ENCODE measurements around the gene STRAP.
"Not testable (repeated sequence)": the region's sequence is repeated elsewhere in the genome, so short reads cannot be mapped to it uniquely, and the experiment has no call there.

The STRAP gene

DNA sequence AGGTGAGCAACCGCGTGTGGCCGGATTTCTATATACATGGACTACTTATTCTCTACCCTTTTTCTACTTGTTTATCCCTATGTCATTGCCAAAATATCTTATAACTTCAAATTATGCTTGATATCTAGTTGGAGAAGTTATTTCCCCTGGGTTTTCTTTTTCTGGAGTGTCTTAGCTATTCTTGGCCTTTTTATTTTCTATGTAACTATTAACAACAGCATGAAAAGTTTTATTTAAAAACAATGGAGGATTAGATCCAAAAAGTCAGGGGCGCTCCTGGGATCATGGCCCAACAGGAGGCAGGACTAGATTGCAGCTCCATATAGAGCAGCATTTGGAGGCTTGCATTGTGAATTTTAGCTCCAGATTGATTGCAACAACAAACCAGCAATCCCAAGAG, 8.6 kb upstream of the STRAP start:
- no peak for DNase-seq (ENCODE audit: low spot score)

DNA sequence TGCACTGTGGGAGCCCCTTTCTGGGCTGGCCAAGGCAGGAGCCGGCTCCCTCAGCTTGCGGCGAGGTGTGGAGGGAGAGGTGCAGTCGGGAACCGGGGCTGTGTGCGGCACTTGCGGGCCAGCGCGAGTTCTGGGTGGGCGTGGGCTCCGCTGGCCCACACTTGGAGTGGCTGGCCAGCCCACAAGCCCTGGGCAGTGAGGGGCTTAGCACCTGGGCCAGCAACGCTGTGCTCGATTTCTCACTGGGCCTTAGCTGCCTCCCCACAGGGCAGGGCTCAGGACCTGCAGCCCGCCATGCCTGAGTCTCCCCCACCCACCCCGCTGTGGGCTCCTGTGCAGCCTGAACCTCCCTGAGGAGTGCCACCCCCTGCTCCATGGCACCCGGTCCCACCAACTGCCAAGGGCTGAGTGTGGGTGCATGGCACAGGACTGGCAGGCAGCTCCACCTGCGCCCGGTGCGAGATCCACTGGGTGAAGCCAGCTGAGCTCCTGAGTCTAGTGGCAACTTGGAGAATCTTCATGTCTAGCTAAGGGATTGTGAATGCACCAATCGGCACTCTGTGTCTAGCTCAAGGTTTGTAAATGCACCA, 7.5 kb upstream of the STRAP start:
- not testable (repeated sequence) for DNase-seq (ENCODE audit: low spot score)

DNA sequence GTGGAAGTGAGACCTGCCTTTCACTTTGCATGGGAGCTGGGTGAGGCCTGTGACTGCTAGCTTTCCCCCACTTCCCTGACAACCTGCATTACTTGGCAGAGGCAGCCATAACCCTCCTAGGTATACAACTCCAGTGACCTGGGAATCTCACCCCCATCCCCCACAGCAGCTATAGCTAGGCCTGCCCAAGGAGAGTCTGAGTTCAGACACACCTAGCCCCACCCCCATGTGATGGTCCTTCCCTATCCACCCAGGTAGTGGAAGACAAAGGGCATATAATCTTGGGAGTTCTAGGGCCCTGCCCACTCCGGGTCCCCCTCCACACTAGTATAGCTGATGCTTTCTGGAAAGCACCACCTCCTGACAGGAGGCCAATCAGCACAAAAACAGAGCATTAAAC, 6.3 kb upstream of the STRAP start:
- DNase-seq (ENCODE audit: low spot score): no peak

DNA sequence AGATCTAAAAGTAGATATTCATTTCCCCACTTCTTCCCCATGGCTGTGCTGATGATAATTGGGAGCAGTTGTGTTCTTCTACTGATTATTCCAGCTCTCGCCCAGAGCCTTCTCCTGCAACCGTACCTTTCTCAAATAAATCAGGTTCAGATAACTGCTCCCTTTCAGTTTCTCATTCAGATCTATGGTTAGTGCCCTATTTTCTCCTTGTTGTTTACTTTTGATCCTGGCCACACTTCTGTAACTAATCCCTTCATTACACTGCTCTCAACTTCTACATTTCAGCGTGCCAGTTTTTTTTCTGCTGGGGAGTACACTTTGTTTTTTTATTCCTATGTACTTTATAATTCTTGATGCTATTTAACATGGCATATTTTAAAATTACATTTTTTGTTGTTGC, 2.8 kb upstream of the STRAP start:
- no peak for DNase-seq (ENCODE audit: low spot score)

DNA sequence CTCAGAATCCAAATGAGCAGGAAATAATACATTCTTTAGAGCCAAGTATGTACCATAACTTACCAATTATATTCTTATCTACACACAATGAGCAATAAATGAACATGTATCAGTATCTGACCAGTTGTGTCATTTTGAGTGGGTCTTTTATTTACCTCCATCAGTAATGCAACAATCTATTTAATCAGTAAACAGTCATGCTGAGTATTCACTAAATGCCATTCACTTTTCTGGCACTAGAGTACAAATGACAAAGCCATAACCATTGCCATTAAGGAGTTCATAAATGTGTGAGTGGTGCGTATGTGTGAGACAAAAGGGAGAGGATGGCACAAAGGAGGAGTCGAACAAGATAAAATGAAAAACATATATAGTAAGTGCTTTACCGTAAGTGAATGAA, 1.5 kb upstream of the STRAP start:
- DNase-seq (ENCODE audit: low spot score): no peak

DNA sequence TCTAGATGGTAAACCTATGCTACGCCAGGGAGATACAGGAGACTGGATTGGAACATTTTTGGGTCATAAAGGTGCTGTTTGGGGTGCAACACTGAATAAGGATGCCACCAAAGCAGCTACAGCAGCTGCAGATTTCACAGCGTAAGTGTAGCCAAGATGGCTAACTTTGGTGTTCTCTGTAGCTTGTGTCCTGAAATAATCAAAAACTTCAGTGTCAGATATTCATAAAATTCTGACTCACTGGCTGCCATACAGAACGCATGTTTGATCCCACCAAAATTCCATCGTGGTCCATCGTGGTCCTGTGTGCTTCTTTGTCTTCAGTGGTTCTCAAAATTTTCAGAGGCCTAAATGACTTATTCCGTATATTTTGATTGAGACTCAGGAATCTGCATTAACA, 1.3 kb downstream of the STRAP start:
- DNase-seq (ENCODE audit: low spot score): peak; percentile 7

DNA sequence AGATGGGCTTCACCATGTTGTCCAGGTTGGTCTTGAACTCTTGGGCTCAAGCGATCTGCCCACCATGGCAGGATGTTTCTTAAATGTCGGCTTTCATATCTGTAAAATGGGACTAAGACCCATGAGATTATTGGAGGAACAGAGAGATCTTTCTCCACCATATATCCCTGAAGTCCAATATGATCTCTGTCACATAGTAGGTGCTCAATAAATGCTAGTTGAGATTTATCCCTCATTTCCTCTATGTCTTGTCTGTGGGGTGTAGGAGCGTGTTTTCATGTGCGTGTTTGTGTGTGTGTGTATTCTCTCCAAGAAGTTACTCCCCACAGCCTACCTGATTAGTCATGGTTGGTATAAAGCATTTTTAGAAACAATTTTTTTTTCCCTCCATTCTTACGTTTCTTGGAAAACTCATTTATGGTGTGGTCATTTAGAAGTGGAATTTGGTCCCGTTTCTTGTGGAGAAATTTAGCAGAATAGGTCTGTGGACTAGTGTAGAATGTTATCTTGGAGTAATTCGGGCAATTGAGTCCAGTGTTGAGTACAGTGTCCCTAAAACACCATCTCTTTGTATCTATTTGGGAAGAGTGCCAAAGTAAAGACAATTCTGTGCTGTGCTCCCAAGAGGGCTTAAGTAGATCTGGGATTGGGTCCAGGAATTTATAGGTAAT, 4.3 kb downstream of the STRAP start:
- no peak for DNase-seq (ENCODE audit: low spot score)

DNA sequence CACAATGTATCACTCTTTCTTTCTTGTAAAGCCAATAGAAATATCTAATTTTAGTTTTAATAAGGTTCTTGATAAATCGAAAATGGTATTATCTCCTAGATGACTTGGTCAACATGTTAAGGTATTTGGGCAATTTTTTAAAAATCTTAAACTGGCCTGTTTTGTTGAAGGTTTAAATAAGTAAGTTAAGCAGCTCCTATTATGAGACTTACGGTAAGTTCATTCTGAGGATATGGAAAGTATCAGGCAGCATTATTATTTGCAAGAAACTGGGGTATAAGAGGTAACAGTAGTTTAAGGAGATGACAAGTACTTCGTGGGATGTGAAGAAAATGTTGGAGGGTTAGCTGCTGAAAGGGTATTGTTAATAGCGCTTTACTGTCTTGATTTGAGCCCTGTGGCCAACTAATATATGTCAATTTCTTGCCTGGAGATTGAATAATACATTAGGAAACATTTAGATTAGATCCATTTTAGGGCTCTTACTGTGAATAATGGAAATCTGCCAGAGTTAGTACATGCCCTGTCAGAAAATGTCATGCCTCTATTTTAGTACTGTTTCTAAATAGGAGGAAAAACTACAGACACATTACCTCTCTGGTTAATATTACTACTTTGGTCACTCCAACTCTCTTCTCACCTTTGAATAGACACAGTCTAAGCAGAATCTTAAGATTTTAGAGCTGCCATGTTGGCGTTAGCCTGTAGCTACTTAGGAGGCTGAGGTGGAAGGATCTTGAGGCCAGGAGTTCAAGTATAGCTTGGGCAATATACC, 5.0 kb downstream of the STRAP start:
- DNase-seq (ENCODE audit: low spot score): no peak

DNA sequence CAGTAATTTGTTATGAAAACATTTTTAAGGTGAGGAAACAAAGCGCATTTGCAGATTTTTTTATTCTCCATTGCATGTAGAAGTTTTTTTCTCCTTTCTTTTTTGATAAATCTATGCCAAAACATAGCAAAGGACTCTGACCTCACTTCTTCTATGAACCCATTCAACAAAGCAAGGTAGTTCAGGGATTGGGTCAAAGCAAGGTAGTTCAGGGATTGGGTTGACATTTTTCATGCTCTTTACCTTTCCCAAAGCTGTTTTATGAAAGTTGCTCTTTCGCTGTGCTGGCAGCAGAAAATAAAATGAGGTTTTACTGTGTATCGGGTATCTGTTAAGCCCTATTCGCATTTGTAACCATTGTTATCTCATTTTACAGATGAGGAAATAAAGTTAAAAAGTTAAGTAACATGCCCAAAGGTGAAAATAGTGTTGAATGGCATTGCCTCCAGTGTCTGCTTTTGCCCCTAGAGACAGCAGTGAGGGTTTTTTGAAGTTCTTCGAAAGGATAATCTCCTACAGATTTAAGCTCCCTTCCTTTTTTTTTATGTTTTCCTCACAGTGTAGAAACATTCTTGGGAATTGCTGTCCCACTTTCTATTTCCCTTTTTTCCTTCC, 10.6 kb downstream of the STRAP start:
- DNase-seq (ENCODE audit: low spot score): no peak

DNA sequence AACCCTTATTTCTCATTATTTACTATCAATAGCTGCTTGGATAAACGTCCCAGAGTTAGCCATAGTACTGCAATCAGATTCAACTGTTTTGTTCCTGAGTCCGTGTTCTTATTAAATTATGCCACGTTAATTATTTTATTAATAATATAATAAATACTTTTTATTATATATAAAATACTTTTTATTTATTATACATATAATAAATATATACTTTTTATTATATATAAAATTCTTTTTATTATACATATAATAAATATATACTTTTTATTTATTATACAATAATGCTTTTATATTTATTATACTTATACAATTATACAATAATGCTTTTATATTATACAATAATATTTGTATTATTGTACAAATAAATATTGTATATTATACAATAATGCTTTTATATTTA, 11.1 kb downstream of the STRAP start:
- no peak for DNase-seq (ENCODE audit: low spot score)

DNA sequence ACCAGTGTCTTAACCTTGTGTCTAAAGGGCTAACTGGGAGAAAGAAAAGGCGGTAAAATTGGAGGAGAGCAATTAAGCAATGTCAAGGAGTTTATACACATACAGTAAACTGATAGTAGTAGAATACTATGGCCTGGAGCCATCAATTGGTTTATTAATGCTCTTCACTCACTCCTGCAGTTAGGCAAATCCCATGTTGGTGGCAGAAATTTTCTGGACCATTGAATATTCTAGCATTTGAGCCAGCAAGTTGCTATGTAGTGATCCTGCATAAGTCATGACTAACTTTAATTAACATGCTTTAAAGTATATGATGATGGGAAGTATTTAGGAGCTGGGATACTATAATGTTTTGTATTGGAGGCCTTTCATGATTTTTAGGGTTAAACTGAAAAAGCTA, 14.7 kb downstream of the STRAP start:
- no peak for DNase-seq (ENCODE audit: low spot score)

DNA sequence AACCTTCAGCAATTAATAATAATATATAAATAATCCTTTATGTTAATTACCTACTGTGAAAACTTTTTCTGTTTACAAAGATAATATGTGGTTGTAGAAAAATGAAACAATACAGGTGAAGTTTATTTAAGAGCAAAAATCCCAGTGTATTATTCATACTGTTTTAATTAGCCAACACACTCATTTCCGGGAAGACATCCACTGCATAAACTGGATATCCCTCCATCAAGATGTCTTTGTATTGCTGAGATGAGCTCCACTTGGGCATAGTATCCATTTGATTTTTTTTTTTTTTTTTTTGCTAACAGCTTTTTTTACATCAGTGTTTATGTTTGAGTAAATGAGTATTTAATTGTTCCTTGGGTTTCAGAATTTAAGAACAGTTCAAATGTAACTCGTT, 15.2 kb downstream of the STRAP start:
- no peak for DNase-seq (ENCODE audit: low spot score)

DNA sequence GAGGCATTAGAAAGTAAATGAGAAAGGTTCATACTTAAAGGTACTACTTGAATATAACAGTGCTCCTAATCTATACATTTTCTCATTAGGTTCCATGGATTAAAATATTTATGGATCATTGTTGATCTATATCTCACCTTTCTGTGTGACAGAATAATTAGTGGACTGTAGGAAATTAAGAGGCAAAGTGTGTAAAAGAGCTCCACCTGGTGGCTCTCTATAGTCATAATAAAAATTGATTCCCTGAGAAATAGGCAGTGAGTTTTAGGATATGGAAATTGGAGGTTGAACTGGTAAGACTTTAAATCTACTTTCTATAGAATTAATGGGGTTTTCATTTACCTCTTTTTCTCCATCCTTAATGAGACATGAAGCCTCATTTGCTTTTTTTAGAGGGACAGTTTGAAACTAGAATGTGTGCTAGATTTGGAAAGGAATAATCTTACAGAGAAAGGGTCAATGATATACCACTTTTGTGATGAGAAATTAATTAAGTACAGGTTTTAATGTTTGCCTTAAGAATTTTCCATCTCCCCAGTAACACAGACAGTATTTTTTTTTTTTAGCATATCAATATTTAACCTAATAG, 17.2 kb downstream of the STRAP start:
- DNase-seq (ENCODE audit: low spot score): peak; percentile 24

DNA sequence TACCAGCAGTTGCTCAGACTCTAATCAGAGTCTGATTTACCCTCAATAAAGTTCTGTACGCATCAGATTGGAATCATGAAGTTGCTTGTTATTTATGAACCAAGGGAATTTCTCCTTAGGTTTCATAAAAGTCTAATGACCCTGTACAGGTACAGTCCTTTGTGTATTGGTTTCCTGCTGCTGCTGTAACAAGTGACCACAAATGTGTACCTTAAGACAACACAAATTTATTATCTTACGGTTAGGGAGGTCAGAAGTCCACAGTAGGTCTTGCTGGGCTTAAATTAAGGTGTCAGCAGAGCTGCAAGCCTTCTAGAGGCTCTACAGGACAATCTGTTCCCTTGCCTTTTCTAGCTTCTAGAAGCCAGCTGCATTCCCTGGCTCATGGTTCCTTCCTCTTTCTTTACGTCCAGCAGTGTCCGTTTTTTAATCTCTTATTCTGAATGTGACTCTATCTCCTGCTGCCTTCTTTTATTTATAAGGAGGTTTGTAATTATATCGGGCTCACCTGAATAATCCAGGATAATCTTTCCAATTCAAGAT, 22.3 kb downstream of the STRAP start:
- DNase-seq (ENCODE audit: low spot score): no peak

DNA sequence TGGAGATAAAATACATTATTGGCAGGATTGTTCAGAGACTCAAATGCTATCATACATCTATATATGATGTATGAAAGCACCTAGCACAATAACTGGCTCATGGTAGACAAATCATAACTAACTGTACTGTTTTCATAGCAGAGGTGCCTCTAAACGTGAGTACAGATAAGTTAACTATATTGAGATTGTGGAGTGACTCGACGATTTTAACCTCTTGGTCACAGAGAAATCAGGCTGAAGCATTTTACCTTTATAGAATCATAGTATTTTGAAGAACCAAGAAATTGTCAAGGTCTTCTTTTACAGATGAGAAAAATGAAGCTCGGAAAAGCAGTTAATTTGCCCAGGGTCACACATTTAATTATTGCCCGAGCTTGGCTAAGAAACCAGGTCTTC, 28.3 kb downstream of the STRAP start:
- no peak for DNase-seq (ENCODE audit: low spot score)

DNA sequence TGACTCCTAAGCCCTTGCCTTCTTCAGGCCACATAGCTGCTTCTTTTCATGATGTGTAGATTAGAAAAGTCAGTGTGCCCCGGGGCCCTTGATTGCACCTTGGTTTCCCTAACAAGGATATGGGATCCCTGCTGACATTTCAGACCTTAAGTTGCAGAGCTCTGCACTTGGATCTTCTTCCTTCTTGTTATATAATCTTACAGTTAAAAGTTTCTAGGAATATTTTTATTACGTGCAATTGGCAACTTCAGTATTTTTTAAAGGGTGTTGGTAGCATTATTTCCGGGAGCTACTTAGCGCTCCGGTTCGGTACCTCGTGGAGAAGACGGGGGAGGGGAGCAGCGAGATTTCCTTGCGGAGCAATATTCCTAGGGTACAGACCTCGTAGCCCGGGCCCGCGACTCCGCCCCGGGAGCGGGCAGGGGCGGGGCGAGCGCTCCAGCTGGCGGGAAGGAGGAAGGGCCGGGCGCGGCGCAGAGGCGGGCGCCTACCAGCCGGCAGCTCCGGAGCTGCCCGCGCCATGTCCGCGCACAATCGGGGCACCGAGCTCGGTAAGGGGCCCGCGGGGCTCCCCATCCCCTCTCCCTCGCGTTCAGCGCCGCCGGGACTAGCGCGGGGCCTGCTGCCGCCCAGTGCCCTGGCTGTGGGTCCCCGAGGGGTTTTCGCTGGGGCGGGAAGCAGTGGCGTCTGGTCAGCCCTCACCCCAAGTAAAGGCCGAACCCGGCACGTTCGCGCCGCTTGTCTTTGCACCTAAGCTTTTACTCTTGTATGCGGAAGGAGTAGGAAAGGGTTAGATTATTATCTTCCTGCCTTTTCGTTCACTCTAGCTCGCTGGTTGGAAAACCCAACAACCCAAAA, 28.9 kb downstream of the STRAP start, which contains the start of gene DERA:
Gene DERA (plus strand): TSS at position 469 of the 858 bp plus-strand sequence. CDS start 52 bp downstream, at position 521.
- DNase-seq (ENCODE audit: low spot score): peak; percentile 95

DNA sequence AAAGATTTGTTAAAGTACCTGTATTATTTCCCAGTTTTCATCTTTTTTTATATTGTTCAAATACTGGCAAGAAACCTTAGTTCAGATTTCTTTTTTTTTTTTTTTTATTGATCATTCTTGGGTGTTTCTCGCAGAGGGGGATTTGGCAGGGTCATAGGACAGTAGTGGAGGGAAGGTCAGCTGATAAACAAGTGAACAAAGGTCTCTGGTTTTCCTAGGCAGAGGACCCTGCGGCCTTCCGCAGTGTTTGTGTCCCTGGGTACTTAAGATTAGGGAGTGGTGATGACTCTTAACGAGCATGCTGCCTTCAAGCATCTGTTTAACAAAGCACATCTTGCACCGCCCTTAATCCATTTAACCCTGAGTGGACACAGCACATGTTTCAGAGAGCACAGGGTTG, 29.7 kb downstream of the STRAP start:
- DNase-seq (ENCODE audit: low spot score): not testable (repeated sequence)

DNA sequence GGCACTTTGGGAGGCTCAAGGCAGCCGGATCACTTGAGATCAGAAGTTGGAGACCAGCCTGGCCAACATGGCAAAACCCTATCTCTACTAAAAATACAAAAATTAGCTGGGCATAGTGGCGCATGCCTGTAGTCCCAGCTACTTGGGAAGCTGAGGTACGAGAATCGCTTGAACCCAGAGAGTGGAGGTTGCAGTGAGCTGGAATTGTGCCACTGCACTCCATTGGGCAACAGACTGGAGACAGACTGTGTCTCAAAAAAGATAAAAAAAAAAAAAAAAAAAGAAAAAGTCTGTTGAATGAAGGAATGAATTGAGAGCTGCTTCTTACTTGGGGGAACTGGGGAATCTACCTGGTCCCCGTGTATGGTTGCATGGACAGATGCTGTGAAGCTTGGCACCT, 31.9 kb downstream of the STRAP start:
- DNase-seq (ENCODE audit: low spot score): not testable (repeated sequence)

DNA sequence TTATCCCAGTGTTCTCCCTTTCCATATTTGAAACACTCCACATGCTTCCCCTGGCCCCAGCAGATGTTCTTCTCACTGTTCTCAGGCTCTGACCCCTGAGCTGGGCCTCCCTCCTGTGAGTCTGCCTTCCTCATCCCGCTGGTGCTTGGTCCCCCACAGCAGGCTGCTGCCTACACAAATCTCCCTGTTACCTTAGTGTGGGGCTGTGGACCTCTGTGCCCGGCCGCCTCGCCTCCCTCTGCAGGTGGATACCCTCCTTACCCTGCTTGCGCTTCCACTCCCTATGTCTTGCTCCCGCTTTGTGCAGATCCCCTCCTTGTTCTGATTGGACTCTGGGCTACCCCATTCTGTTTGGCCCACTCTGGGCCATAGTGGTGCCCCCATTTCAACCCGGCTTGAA, 35.9 kb downstream of the STRAP start:
- no peak for DNase-seq (ENCODE audit: low spot score)

DNA sequence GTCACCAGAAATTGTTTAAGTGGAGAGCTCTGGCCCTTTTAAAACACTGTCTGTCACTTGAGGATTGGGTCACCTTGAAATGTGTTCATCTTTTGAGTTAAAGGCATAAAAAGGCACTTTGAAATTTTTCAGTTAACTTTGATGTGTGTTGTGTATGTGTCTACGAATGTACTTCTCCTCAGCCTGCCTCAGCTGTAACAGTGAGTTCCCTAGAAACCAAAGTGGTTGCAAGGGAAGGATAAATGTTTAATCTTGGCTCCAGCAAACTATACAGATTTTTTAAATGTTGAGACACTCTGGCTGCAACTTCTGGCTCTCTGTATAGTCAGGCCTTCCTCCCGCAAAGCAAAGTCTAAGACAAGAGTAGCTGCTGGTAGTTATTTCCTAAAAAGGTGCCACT, 37.2 kb downstream of the STRAP start:
- DNase-seq (ENCODE audit: low spot score): no peak

DNA sequence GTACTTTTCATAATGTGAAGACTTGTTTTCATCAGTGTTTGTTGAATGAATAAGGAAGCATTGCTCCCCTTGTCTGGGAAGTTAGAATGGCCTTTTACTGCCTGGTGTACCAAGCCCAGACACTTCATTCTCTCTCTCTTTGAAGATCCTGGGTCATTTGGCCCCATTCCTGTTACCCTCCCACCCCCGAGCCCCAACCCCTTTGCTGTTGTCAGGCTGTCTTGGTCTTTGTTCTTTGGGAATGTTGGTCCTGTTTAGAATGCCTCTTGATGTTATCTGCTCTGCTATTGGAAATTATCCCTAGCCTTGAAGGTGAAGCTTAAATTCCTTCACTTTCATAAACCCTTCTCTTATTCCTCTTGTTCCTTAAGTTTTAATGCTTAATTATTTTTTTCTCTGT, 42.8 kb downstream of the STRAP start:
- DNase-seq (ENCODE audit: low spot score): no peak
